HEK293 (cell line): Measurements from ENCODE around the gene PCBP3.

Experiments
- CTCF ChIA-PET: fragments of 350-600 bp; formaldehyde crosslinking; extraction: SDS; loops from one replicate; lab custom pipeline; 2021; ENCODE audit warnings: antibody characterized with exemption; lab: Yijun Ruan, JAX
- POLR2A ChIA-PET: fragments of 300-600 bp; formaldehyde crosslinking; extraction: SDS; loops from one replicate; lab custom pipeline; 2020; ENCODE audit warnings: antibody characterized with exemption, inconsistent platforms; lab: Yijun Ruan, JAX
- H3K27ac ChIP-seq: fragments of 200-500 bp; sonication (Bioruptor generic); 2 replicates; pipeline ENCODE4 v1.5.1; 2014; ENCODE audit warnings: low read depth, low read length, control low read depth, inconsistent platforms; ENCODE audit errors: extremely low read depth
- H3K36me3 ChIP-seq, 2 experiments: fragments of 200-500 bp in 1 of 2; sonication (Bioruptor generic) in 1 of 2; 1 replicate in 1 of 2; 2 replicates in 1 of 2; pipeline ENCODE4 v1.5.1; 2014 to 2017; ENCODE audit warnings: inconsistent platforms in 2 of 2, low read length in 2 of 2; ENCODE audit not compliant: control insufficient read depth in 2 of 2, insufficient read depth in 1 of 2
- H3K4me1 ChIP-seq: fragments of 200-500 bp; sonication (Bioruptor generic); 2 replicates; pipeline ENCODE4 v1.5.1; 2014; ENCODE audit warnings: mild to moderate bottlenecking, low read length, inconsistent platforms; ENCODE audit not compliant: control insufficient read depth, insufficient read depth
- H3K4me3 ChIP-seq: 2 replicates; pipeline ENCODE4 v1.5.1; 2011; ENCODE audit warnings: low read depth, mild to moderate bottlenecking, control low read depth, low read length, moderate library complexity
- H3K9me3 ChIP-seq: fragments of 200-500 bp; sonication (Bioruptor generic); 2 replicates; pipeline ENCODE4 v1.5.1; 2014; ENCODE audit warnings: low read depth, low read length, inconsistent platforms; ENCODE audit not compliant: control insufficient read depth, insufficient read depth
- ELK4 ChIP-seq: IDR thresholded peaks from 2 replicates; pipeline ENCODE4 v1.6.1; 2011; ENCODE audit warnings: mild to moderate bottlenecking, low read depth, low read length, borderline replicate concordance
- REST ChIP-seq: fragments of 450-650 bp; formaldehyde crosslinking; IDR thresholded peaks from 2 replicates; pipeline ENCODE4 v1.5.1; 2016; ENCODE audit warnings: missing biosample characterization, missing genetic modification characterization
- TCF7L2 ChIP-seq: IDR thresholded peaks from 2 replicates; pipeline ENCODE4 v1.6.1; 2011; ENCODE audit warnings: low read depth, mild to moderate bottlenecking, inconsistent platforms, low read length, moderate library complexity, borderline replicate concordance
- TRIM28 ChIP-seq: IDR thresholded peaks from 2 replicates; pipeline ENCODE4 v1.6.1; 2011; ENCODE audit warnings: low read length, control low read depth, borderline replicate concordance
- ZBTB48 ChIP-seq: fragments of 450-650 bp; formaldehyde crosslinking; IDR thresholded peaks from 2 replicates; pipeline ENCODE4 v1.5.1; 2016; ENCODE audit warnings: missing biosample characterization, missing genetic modification characterization
- ZFHX2 ChIP-seq: fragments of 450-650 bp; formaldehyde crosslinking; conservative IDR thresholded peaks from 2 replicates; pipeline ENCODE4 v1.5.1; 2016; ENCODE audit warnings: missing biosample characterization, missing genetic modification characterization
- ZFP37 ChIP-seq: fragments of 450-650 bp; formaldehyde crosslinking; IDR thresholded peaks from 2 replicates; pipeline ENCODE4 v1.5.1; 2016; ENCODE audit warnings: missing biosample characterization, missing genetic modification characterization
- ZIC2 ChIP-seq: fragments of 450-650 bp; formaldehyde crosslinking; IDR thresholded peaks from 2 replicates; pipeline ENCODE4 v1.5.1; 2016; ENCODE audit warnings: missing biosample characterization, missing genetic modification characterization
- ZNF138 ChIP-seq: fragments of 450-650 bp; formaldehyde crosslinking; IDR thresholded peaks from 2 replicates; pipeline ENCODE4 v1.5.1; 2016; ENCODE audit warnings: missing biosample characterization, missing genetic modification characterization, borderline replicate concordance
- ZNF140 ChIP-seq: fragments of 450-650 bp; formaldehyde crosslinking; IDR thresholded peaks from 2 replicates; pipeline ENCODE4 v1.5.1; 2016; ENCODE audit warnings: missing biosample characterization, missing genetic modification characterization
- ZNF174 ChIP-seq: fragments of 450-650 bp; formaldehyde crosslinking; IDR thresholded peaks from 2 replicates; pipeline ENCODE4 v1.5.0; 2017; ENCODE audit warnings: missing biosample characterization, mild to moderate bottlenecking, missing genetic modification characterization
- ZNF223 ChIP-seq: fragments of 450-650 bp; formaldehyde crosslinking; IDR thresholded peaks from 2 replicates; pipeline ENCODE4 v1.5.1; 2016; ENCODE audit warnings: missing biosample characterization, missing genetic modification characterization
- ZNF280C ChIP-seq: fragments of 450-650 bp; formaldehyde crosslinking; IDR thresholded peaks from 2 replicates; pipeline ENCODE4 v1.5.1; 2016; ENCODE audit warnings: missing biosample characterization, missing genetic modification characterization
- ZNF292 ChIP-seq: fragments of 450-650 bp; formaldehyde crosslinking; IDR thresholded peaks from 2 replicates; pipeline ENCODE4 v1.5.1; 2016; ENCODE audit warnings: low read depth, missing biosample characterization, missing genetic modification characterization, borderline replicate concordance
- ZNF335 ChIP-seq: fragments of 450-650 bp; formaldehyde crosslinking; conservative IDR thresholded peaks from 2 replicates; pipeline ENCODE4 v1.5.1; 2016; ENCODE audit warnings: missing biosample characterization, missing genetic modification characterization
- ZNF404 ChIP-seq: fragments of 450-650 bp; formaldehyde crosslinking; IDR thresholded peaks from 2 replicates; pipeline ENCODE4 v1.5.1; 2017; ENCODE audit warnings: missing biosample characterization, missing genetic modification characterization
- ZNF48 ChIP-seq: fragments of 450-650 bp; formaldehyde crosslinking; IDR thresholded peaks from 2 replicates; pipeline ENCODE4 v1.5.1; 2016; ENCODE audit warnings: missing biosample characterization, missing genetic modification characterization
- ZNF561 ChIP-seq: fragments of 450-650 bp; IDR thresholded peaks from 2 replicates; pipeline ENCODE4 v1.5.1; 2018; ENCODE audit warnings: missing biosample characterization, missing genetic modification characterization, borderline replicate concordance
- ZNF596 ChIP-seq: fragments of 450-650 bp; IDR thresholded peaks from 2 replicates; pipeline ENCODE4 v1.5.0; 2018; ENCODE audit warnings: missing biosample characterization, mild to moderate bottlenecking, missing genetic modification characterization, moderate library complexity
- ZNF623 ChIP-seq: fragments of 450-650 bp; formaldehyde crosslinking; IDR thresholded peaks from 2 replicates; pipeline ENCODE4 v1.5.1; 2016; ENCODE audit warnings: missing biosample characterization, missing genetic modification characterization
- ZNF626 ChIP-seq: fragments of 450-650 bp; sonication (Bioruptor Pico); formaldehyde crosslinking; IDR thresholded peaks from 2 replicates; pipeline ENCODE4 v1.5.1; 2018; ENCODE audit warnings: missing biosample characterization, missing genetic modification characterization, inconsistent platforms
- ZNF791 ChIP-seq: fragments of 450-650 bp; formaldehyde crosslinking; IDR thresholded peaks from 2 replicates; pipeline ENCODE4 v1.5.1; 2016; ENCODE audit warnings: missing biosample characterization, missing genetic modification characterization

PCBP3 gene

GRCh38 chr21:45894450-45894825, 250.9 kb downstream of the PCBP3 start:
- no peaks in the 10 kb centered on the region for H3K36me3 ChIP-seq

More at GRCh38 chr21:45894450-45894825, 250.9 kb downstream of the PCBP3 start:
- ChIA-PET POLR2A (no interaction called here), CTCF (interaction anchor here (1.4 to 4.0 kb wide), 2 partner anchors 14 to 29 kb away, joined by 4 to 24 read pairs; no protein-coding TSS in a partner anchor)
- Histone ChIP-seq H3K9me3 (no peaks in the 10 kb centered on the region), H3K4me1 (no peaks in the 10 kb centered on the region), H3K4me3 (no peak overlapping the region), H3K27ac (no peak overlapping the region)
- TF ChIP-seq ZNF791 (tag by site-specific recombination), result no peak
- no peak for TF ChIP-seq TRIM28
- 0 out of 2 replicates have a peak, but pooled peaks have one; percentile 13 for TF ChIP-seq ZFHX2 (tag by site-specific recombination)
- no peak for TF ChIP-seq ZNF623 (tag by site-specific recombination)
- TF ChIP-seq ZBTB48, result no peak
- no peak for TF ChIP-seq ELK4
- TF ChIP-seq ZNF596 (tag by site-specific recombination), result no peak
- no peak for TF ChIP-seq ZFP37
- no peak for TF ChIP-seq ZNF292
- TF ChIP-seq ZNF561 (tag by site-specific recombination), result no peak
- TF ChIP-seq ZNF48 (tag by site-specific recombination), result no peak
- no peak for TF ChIP-seq ZNF404 (tag by site-specific recombination)
- TF ChIP-seq ZNF280C (tag by site-specific recombination), result no peak
- TF ChIP-seq REST, result peak; percentile 100
- TF ChIP-seq ZNF174, result no peak
- peak; percentile 38 for TF ChIP-seq ZIC2 (tag by site-specific recombination)
- no peak for TF ChIP-seq ZNF223
- TF ChIP-seq ZNF335 (tag by site-specific recombination), result no peak
- no peak for TF ChIP-seq TCF7L2
- no peak for TF ChIP-seq ZNF140 (tag by site-specific recombination)
- no peak for TF ChIP-seq ZNF626
- TF ChIP-seq ZNF138 (tag by site-specific recombination), result no peak
